PC-9 (cell line): Measurements from ENCODE around the gene NKAIN2. TPM values are rescaled to one million over a fixed set of nuclear protein-coding genes. Genes with fewer than 3 reads are reported as not detected.

Source experiments
- BruUV-seq: library from RNA; stranded (reverse); fragments of 400-500 nt; replicated peaks from 2 replicates; lab custom pipeline; 2021; lab: Mats Ljungman, UMichigan
- CTCF ChIA-PET: fragments of 300-600 bp; sonication (Branson Sonifier 250); formaldehyde crosslinking; loops from one replicate; lab custom pipeline; 2022; ENCODE audit warnings: antibody characterized with exemption; lab: Charles Lee
- POLR2A ChIA-PET: fragments of 300-600 bp; sonication (Branson Sonifier 250); formaldehyde crosslinking; loops from one replicate; lab custom pipeline; 2022; ENCODE audit warnings: antibody characterized with exemption; ENCODE audit not compliant: unreplicated experiment; lab: Charles Lee
- DNase-seq, 2 experiments: peaks; one replicate each; pipeline versions ENCODE4 v3.0.0 to v3.0.0-alpha.2; 2015 to 2022; ENCODE audit warnings: mixed read lengths in 1 of 2
- H2AFZ ChIP-seq: fragments of 200-600 bp; sonication (generic); 2 replicates; pipeline ENCODE4 v1.8.1; 2017; ENCODE audit warnings: antibody characterized with exemption
- H3F3A ChIP-seq: fragments of 200-600 bp; sonication (generic); 2 replicates; pipeline ENCODE4 v1.8.1; 2017; ENCODE audit warnings: antibody characterized with exemption, mild to moderate bottlenecking, low read depth; ENCODE audit not compliant: insufficient read depth
- H3K27ac ChIP-seq: fragments of 200-600 bp; sonication (generic); 2 replicates; pipeline ENCODE4 v1.6.1; 2016; ENCODE audit warnings: mixed run types
- H3K27me3 ChIP-seq: fragments of 200-600 bp; sonication (generic); 2 replicates; pipeline ENCODE4 v1.6.1; 2016; ENCODE audit warnings: low read depth, mixed run types; ENCODE audit not compliant: insufficient read depth
- H3K36me3 ChIP-seq: fragments of 200-600 bp; sonication (generic); 2 replicates; pipeline ENCODE4 v1.6.1; 2016; ENCODE audit warnings: low read depth, mixed run types
- H3K4me1 ChIP-seq: fragments of 200-600 bp; sonication (generic); replicated peaks from 2 replicates; pipeline ENCODE4 v1.6.1; 2016; ENCODE audit warnings: mixed run types; ENCODE audit not compliant: insufficient read depth
- H3K4me2 ChIP-seq: fragments of 200-600 bp; sonication (generic); 2 replicates; pipeline ENCODE4 v1.6.1; 2017; ENCODE audit warnings: mixed run types
- H3K4me3 ChIP-seq: fragments of 200-600 bp; sonication (generic); 2 replicates; pipeline ENCODE4 v1.6.1; 2016; ENCODE audit warnings: mixed run types
- H3K79me2 ChIP-seq: fragments of 200-600 bp; sonication (generic); 2 replicates; pipeline ENCODE4 v1.6.1; 2017; ENCODE audit warnings: low read depth, mixed run types
- H3K9me2 ChIP-seq: fragments of 200-600 bp; sonication (generic); 2 replicates; pipeline ENCODE4 v1.8.1; 2017; ENCODE audit warnings: mild to moderate bottlenecking; ENCODE audit not compliant: insufficient read depth
- H3K9me3 ChIP-seq: fragments of 200-600 bp; sonication (generic); 2 replicates; pipeline ENCODE4 v1.8.1; 2016; ENCODE audit warnings: low read depth; ENCODE audit not compliant: insufficient read depth
- H4K20me1 ChIP-seq: fragments of 200-600 bp; sonication (generic); 2 replicates; pipeline ENCODE4 v1.8.1; 2017; ENCODE audit not compliant: insufficient read depth
- CTCF ChIP-seq: fragments of 200-600 bp; sonication (generic); conservative IDR thresholded peaks from 2 replicates; pipeline ENCODE4 v1.6.1; 2017; ENCODE audit warnings: mixed run types, antibody characterized with exemption, mild to moderate bottlenecking, moderate library complexity
- EZH2 ChIP-seq: fragments of 200-600 bp; sonication (generic); IDR thresholded peaks from 2 replicates; pipeline ENCODE4 v1.8.0; 2017; ENCODE audit warnings: antibody characterized with exemption, low read depth
- intact Hi-C: fragments of 100-400 bp; cut with micrococcal nuclease; formaldehyde crosslinking; loops from one replicate; pipeline ENCODE4 v1.10.0; 2022; ENCODE audit not compliant: unreplicated experiment
- total RNA-seq: library from RNA; stranded (reverse); gene quantifications from 2 replicates; pipeline ENCODE4 v1.2.3, GENCODE V29; 2021

Gene NKAIN2
- total RNA-seq, 1 experiment from 2014 or later: not detected

GRCh38 chr6:123849406-123849805 is 45.7 kb downstream of the NKAIN2 start:
- no peak for TF ChIP-seq EZH2
- no peak for TF ChIP-seq CTCF
- intact Hi-C loops: no loop called here
- H2AFZ ChIP-seq: no peak overlapping the region
- no peaks in the 10 kb centered on the region for H3K79me2 ChIP-seq
- H3K4me3 ChIP-seq: no peak overlapping the region
- no peaks in the 10 kb centered on the region for H4K20me1 ChIP-seq
- no peaks in the 10 kb centered on the region for H3K9me3 ChIP-seq
- no peaks in the 10 kb centered on the region for H3K36me3 ChIP-seq
- no peak overlapping the region for H3K27ac ChIP-seq
- no TSS peak for BruUV-seq
- POLR2A ChIA-PET: no interaction called here
- no peak overlapping the region for H3K4me2 ChIP-seq
- no peak for DNase-seq
- H3K9me2 ChIP-seq: no peaks in the 10 kb centered on the region
- H3K27me3 ChIP-seq: no peaks in the 10 kb centered on the region
- H3F3A ChIP-seq: no peaks in the 10 kb centered on the region
- H3K4me1 ChIP-seq: no peaks in the 10 kb centered on the region
- CTCF ChIA-PET: no interaction called here

GRCh38 chr6:123850555-123850954 is 46.9 kb downstream of the NKAIN2 start:
- POLR2A ChIA-PET: no interaction called here
- Histone ChIP-seq H3K36me3 (no peaks in the 10 kb centered on the region), H2AFZ (no peak overlapping the region), H3K4me3 (no peak overlapping the region), H4K20me1 (no peaks in the 10 kb centered on the region), H3K79me2 (no peaks in the 10 kb centered on the region), H3F3A (no peaks in the 10 kb centered on the region), H3K4me1 (no peaks in the 10 kb centered on the region), H3K9me2 (no peaks in the 10 kb centered on the region), H3K27me3 (no peaks in the 10 kb centered on the region), H3K4me2 (no peak overlapping the region), H3K9me3 (no peaks in the 10 kb centered on the region), H3K27ac (no peak overlapping the region)
- BruUV-seq: no TSS peak
- TF ChIP-seq CTCF (no peak), EZH2 (no peak)
- DNase-seq: no peak
- intact Hi-C loops: no loop called here
- CTCF ChIA-PET: no interaction called here

- DNase-seq: no peak
- no peaks in the 10 kb centered on the region for H4K20me1 ChIP-seq
- no peak overlapping the region for H2AFZ ChIP-seq
- no peak overlapping the region for H3K4me2 ChIP-seq
- no peaks in the 10 kb centered on the region for H3K9me2 ChIP-seq
- BruUV-seq: no TSS peak
- ChIA-PET POLR2A (no interaction called here), CTCF (no interaction called here)
- no peaks in the 10 kb centered on the region for H3K27me3 ChIP-seq
- H3K4me1 ChIP-seq: no peaks in the 10 kb centered on the region
- H3K9me3 ChIP-seq: no peaks in the 10 kb centered on the region
- no peak overlapping the region for H3K27ac ChIP-seq
- H3K4me3 ChIP-seq: no peak overlapping the region
- TF ChIP-seq EZH2: no peak
- H3F3A ChIP-seq: no peaks in the 10 kb centered on the region
- H3K36me3 ChIP-seq: no peaks in the 10 kb centered on the region
- intact Hi-C loops: no loop called here
- no peaks in the 10 kb centered on the region for H3K79me2 ChIP-seq
These were observed 50.5 kb downstream of the NKAIN2 start for GRCh38 chr6:123854201-123854600.

- Histone ChIP-seq H3K4me3 (no peak overlapping the region), H3K27me3 (no peaks in the 10 kb centered on the region), H3K27ac (no peak overlapping the region), H3K9me2 (no peaks in the 10 kb centered on the region), H3K9me3 (no peaks in the 10 kb centered on the region), H2AFZ (no peak overlapping the region), H3K36me3 (no peaks in the 10 kb centered on the region), H3K4me1 (no peaks in the 10 kb centered on the region), H3K4me2 (no peak overlapping the region), H3K79me2 (no peaks in the 10 kb centered on the region), H4K20me1 (no peaks in the 10 kb centered on the region), H3F3A (no peaks in the 10 kb centered on the region)
- ChIA-PET CTCF (no interaction called here), POLR2A (no interaction called here)
- no TSS peak for BruUV-seq
- intact Hi-C loops: no loop called here
- no peak for TF ChIP-seq EZH2
- no peak for DNase-seq
These were observed 51.8 kb downstream of the NKAIN2 start for GRCh38 chr6:123855506-123855905.
